Sigmoid colon (tissue), 7 donors: ENCODE data around the gene SLC26A6. TPM values are rescaled to one million over a fixed set of nuclear protein-coding genes. Genes with fewer than 3 reads are reported as not detected.

Experiments
- DNase-seq: peaks from one replicate; pipeline ENCODE4 v3.0.0-alpha.2; 2019
- H3K27ac ChIP-seq, 4 donors: fragments of 200-600 bp; sonication (generic); one replicate each; pipeline ENCODE4 v1.5.1; 2016 to 2019; ENCODE audit warnings: mild to moderate bottlenecking in 1 of 4
- H3K27me3 ChIP-seq, 3 donors: fragments of 200-600 bp; sonication (generic); one replicate each; pipeline ENCODE4 v1.5.1; 2019; ENCODE audit warnings: mild to moderate bottlenecking in 1 of 3
- H3K36me3 ChIP-seq, 4 donors: fragments of 200-600 bp; sonication (generic); one replicate each; pipeline ENCODE4 v1.5.1; 2016 to 2019
- H3K4me1 ChIP-seq, 4 donors: fragments of 200-600 bp; sonication (generic); one replicate each; pipeline ENCODE4 v1.5.1; 2017 to 2019
- H3K4me3 ChIP-seq, 4 donors: fragments of 200-600 bp; sonication (generic); one replicate each; pipeline ENCODE4 v1.5.1; 2017 to 2019; ENCODE audit warnings: mild to moderate bottlenecking in 2 of 4, moderate library complexity in 1 of 4
- H3K9me3 ChIP-seq, 4 donors: fragments of 200-600 bp in 3 of 4; sonication (generic) in 3 of 4; one replicate each; pipeline versions ENCODE4 v1.5.1 to v1.6.1; 2013 to 2019
- CTCF ChIP-seq, 4 experiments: fragments of 450-650 bp in 3 of 4; fragments of 200-600 bp in 1 of 4; IDR thresholded peaks; one replicate each; pipeline ENCODE4 v1.5.1; 2016 to 2019; ENCODE audit warnings: antibody characterized with exemption in 4 of 4, mild to moderate bottlenecking in 3 of 4, moderate library complexity in 2 of 4
- EP300 ChIP-seq, 4 donors: sonication (generic); formaldehyde crosslinking; IDR thresholded peaks; one replicate each; pipeline ENCODE4 v1.6.1; 2017; ENCODE audit warnings: antibody characterized with exemption in 4 of 4
- POLR2A ChIP-seq, 2 donors: fragments of 450-650 bp; IDR thresholded peaks; one replicate each; pipeline ENCODE4 v1.6.1; 2016; ENCODE audit warnings: antibody characterized with exemption in 2 of 2, mild to moderate bottlenecking in 2 of 2, moderate library complexity in 2 of 2
- POLR2AphosphoS5 ChIP-seq, 4 donors: sonication (generic); formaldehyde crosslinking; IDR thresholded peaks; one replicate each; pipeline ENCODE4 v1.6.1; 2017; ENCODE audit warnings: antibody characterized with exemption in 4 of 4
- WGBS, 2 donors: extraction: QIAGEN DNeasy Blood & Tissue Kit; methylation state at CpG; one replicate each; pipeline ENCODE4 v1.1.7; 2013; 5-methylcytosine and 5-hydroxymethylcytosine counted together
- intact Hi-C: fragments of 100-400 bp; cut with DNase I; formaldehyde crosslinking; loops from one replicate; pipeline ENCODE4 v1.15.1; 2023
- polyA plus RNA-seq, 3 donors: library from polyadenylated mRNA; stranded (reverse); fragments of 200-250 nt; gene quantifications; one replicate each; pipeline ENCODE4 v1.2.3, GENCODE V29; 2013
- total RNA-seq, 4 donors: library from RNA; depleted of rRNA; stranded (reverse); fragments of >200 nt; gene quantifications; one replicate each; pipeline ENCODE4 v1.1.0, GENCODE V29; 2016
- donor health status: healthy with polysubstance abuse.
- donor health status: Bipolar disorder and iron deficiency.
- donor health status: healthy.

The SLC26A6 gene
- total and polyA plus RNA-seq, 7 donors = 6.4 to 70.8 (median 16.8) TPM

- peaks cover 0 to 15% (median 5%) of the 10 kb centered on the region in 3 donors for H3K27me3 ChIP-seq
- no peaks in the 10 kb centered on the region for H3K9me3 ChIP-seq
- H3K4me3 ChIP-seq = peak overlapping the region; percentile 16 to 50 (median 40)
- H3K27ac ChIP-seq = peak overlapping the region in 1 of 4 donors; percentile 89
- peaks cover 0 to 40% (median 37%) of the 10 kb centered on the region in 4 donors for H3K4me1 ChIP-seq
- H3K36me3 ChIP-seq = peaks cover 4 to 11% (median 6%) of the 10 kb centered on the region in 4 donors
- DNase-seq = no peak
- TF ChIP-seq CTCF (IDR thresholded peaks at IDR 0.05) (no peak), POLR2AphosphoS5 (IDR thresholded peaks at IDR 0.05) (no peak), EP300 (IDR thresholded peaks at IDR 0.05) (no peak), POLR2A (IDR thresholded peaks at IDR 0.05) (no peak)
- WGBS, 2 donors = 27 to 40% methylated on average over 39 of the region's 39 CpGs
- intact Hi-C loops = no loop called here
These were observed 40.7 kb downstream of the SLC26A6 start for GRCh38 chr3:48594417-48595049.

- TF ChIP-seq POLR2A (IDR thresholded peaks at IDR 0.05) = no peak
- no peak for TF ChIP-seq EP300 (IDR thresholded peaks at IDR 0.05)
- no peak for TF ChIP-seq CTCF (IDR thresholded peaks at IDR 0.05)
- TF ChIP-seq POLR2AphosphoS5 (IDR thresholded peaks at IDR 0.05) = no peak
- no peaks in the 10 kb centered on the region for H3K36me3 ChIP-seq
- H3K27me3 ChIP-seq = peaks cover 0 to 15% (median 5%) of the 10 kb centered on the region in 3 donors
- H3K27ac ChIP-seq = no peak overlapping the region
- no peak overlapping the region for H3K4me3 ChIP-seq
- H3K4me1 ChIP-seq = peaks cover 0 to 28% (median 25%) of the 10 kb centered on the region in 4 donors
- 91 to 93% methylated on average over 9 of the region's 9 CpGs for WGBS, 2 donors
- DNase-seq = no peak
- intact Hi-C loops = no loop called here
- H3K9me3 ChIP-seq = no peaks in the 10 kb centered on the region
These were observed 41.9 kb downstream of the SLC26A6 start for GRCh38 chr3:48593337-48593736.

- intact Hi-C loops = no loop called here
- TF ChIP-seq CTCF (IDR thresholded peaks at IDR 0.05) (no peak), EP300 (IDR thresholded peaks at IDR 0.05) (no peak), POLR2AphosphoS5 (IDR thresholded peaks at IDR 0.05) (no peak)
- Histone ChIP-seq H3K4me1 (peaks cover 0 to 21% (median 19%) of the 10 kb centered on the region in 4 donors), H3K4me3 (no peak overlapping the region), H3K9me3 (no peaks in the 10 kb centered on the region), H3K27me3 (peaks cover 0 to 15% (median 5%) of the 10 kb centered on the region in 3 donors), H3K36me3 (no peaks in the 10 kb centered on the region), H3K27ac (no peak overlapping the region)
- WGBS, 2 donors = 89 to 91% methylated on average over 21 of the region's 21 CpGs
- no peak for DNase-seq
These were observed 42.7 kb downstream of the SLC26A6 start for GRCh38 chr3:48592519-48593087.

GRCh38 chr3:48591886-48592518 is 43.3 kb downstream of the SLC26A6 start:
- Histone ChIP-seq H3K27me3 (peaks cover 0 to 15% (median 5%) of the 10 kb centered on the region in 3 donors), H3K36me3 (no peaks in the 10 kb centered on the region), H3K27ac (no peak overlapping the region), H3K4me3 (no peak overlapping the region), H3K9me3 (no peaks in the 10 kb centered on the region), H3K4me1 (peaks cover 0 to 21% (median 19%) of the 10 kb centered on the region in 4 donors)
- no peak for DNase-seq
- intact Hi-C loops = no loop called here
- no peak for TF ChIP-seq POLR2A (IDR thresholded peaks at IDR 0.05)
- WGBS, 2 donors = 92 to 94% methylated on average over 22 of the region's 22 CpGs

GRCh38 chr3:48591436-48591835 is 43.8 kb downstream of the SLC26A6 start:
- peaks cover 0 to 15% (median 5%) of the 10 kb centered on the region in 3 donors for H3K27me3 ChIP-seq
- H3K36me3 ChIP-seq = no peaks in the 10 kb centered on the region
- no peak overlapping the region for H3K27ac ChIP-seq
- DNase-seq = no peak
- H3K9me3 ChIP-seq = no peaks in the 10 kb centered on the region
- no peak for TF ChIP-seq POLR2AphosphoS5 (IDR thresholded peaks at IDR 0.05)
- no peak for TF ChIP-seq CTCF (IDR thresholded peaks at IDR 0.05)
- no peak for TF ChIP-seq POLR2A (IDR thresholded peaks at IDR 0.05)
- no peak for TF ChIP-seq EP300 (IDR thresholded peaks at IDR 0.05)
- H3K4me3 ChIP-seq = no peak overlapping the region
- WGBS, 2 donors = 89 to 93% methylated on average over 14 of the region's 14 CpGs
- H3K4me1 ChIP-seq = peaks cover 0 to 21% (median 19%) of the 10 kb centered on the region in 4 donors
- intact Hi-C loops = no loop called here
